ENCODE results near the gene WDR7. TPM values are rescaled to one million over a fixed set of nuclear protein-coding genes. Genes with fewer than 3 reads are reported as not detected.

The WDR7 gene
- total RNA-seq, 2 donors from 2014 or later = 51.1 to 69.1 TPM

DNA sequence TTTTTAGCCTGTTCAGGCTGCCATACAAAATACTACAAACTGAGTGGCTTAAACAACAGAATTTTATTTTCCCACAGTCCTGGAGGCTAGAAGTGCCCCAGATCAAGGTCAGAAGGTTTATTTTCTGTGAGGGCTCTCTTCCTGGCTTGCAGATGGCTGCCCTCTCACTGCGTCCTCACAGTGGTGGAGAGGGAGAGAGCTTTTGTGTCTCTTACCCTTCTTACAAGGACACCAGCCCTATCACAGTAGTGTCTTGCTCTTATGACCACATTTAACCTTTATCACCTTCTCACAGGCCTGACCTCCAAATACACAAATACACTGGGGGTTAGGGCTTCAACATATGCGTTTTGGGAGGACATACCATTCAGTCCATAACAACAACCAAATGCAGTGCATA is 11.7 kb downstream of the WDR7 start:
- Mint-ChIP-seq H3K9me3 (no peaks in the 10 kb centered on the region), H3K27ac (no peak overlapping the region), H3K27me3 (no peaks in the 10 kb centered on the region), H3K4me3 (no peak overlapping the region), H3K4me1 (ENCODE audit: low read depth in 2 of 2) (peaks cover 25 to 53% of the 10 kb centered on the region in 2 donors), H3K36me3 (peaks cover 10% of the 10 kb centered on the region)
- DNase-seq (ENCODE audit: low spot score) (no peak), ATAC-seq (no peak)

DNA sequence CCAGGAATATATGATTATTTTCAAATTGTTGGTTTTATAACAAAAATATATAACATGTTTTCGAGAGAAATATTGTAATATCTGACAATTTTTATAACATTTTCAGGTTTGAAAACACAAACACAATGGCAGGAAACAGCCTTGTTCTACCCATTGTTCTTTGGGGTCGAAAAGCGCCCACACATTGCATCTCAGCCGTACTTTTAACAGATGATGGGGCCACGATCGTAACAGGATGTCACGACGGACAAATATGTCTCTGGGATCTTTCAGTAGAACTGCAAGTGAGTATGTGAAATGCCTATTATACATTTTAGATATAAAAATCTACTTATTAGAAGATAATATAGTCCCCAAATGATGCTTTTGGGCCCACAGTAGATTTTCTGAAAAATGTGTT is 21.2 kb downstream of the WDR7 start:
- ATAC-seq = no peak

DNA sequence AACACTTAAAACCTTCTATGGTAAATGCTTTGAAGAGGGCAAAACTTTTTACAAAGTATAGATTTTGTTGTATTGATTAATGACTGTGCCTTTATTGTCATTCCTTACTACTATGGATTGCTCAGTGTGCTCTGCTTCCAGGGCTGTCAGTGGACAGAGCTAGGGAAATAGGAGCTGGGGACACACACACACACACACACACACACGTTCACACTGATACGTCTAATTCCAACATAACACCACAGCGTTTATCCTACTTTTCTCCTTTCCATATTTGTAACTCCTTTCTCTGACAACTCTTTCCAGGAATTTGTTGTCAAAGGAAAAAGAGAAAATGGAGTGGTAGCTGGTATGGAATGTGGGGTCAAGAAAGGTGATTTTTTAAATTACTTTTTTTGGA is 21.8 kb downstream of the WDR7 start:
- DNase-seq (ENCODE audit: low spot score) (no peak), ATAC-seq (no peak)
- Mint-ChIP-seq H3K36me3 (peaks cover 5% of the 10 kb centered on the region), H3K9me3 (no peaks in the 10 kb centered on the region), H3K27ac (no peak overlapping the region), H3K27me3 (no peaks in the 10 kb centered on the region), H3K4me1 (ENCODE audit: low read depth in 2 of 2) (peaks cover 17 to 26% of the 10 kb centered on the region in 2 donors), H3K4me3 (no peak overlapping the region)

More for the DNA sequence above, 21.2 kb downstream of the WDR7 start:
- Mint-ChIP-seq H3K27ac (no peak overlapping the region), H3K4me1 (ENCODE audit: low read depth in 2 of 2) (peaks cover 21 to 23% of the 10 kb centered on the region in 2 donors), H3K9me3 (no peaks in the 10 kb centered on the region), H3K4me3 (no peak overlapping the region), H3K27me3 (no peaks in the 10 kb centered on the region), H3K36me3 (no peaks in the 10 kb centered on the region)
- no peak for DNase-seq (ENCODE audit: low spot score)

- ATAC-seq (no peak), DNase-seq (ENCODE audit: low spot score) (no peak)
- H3K9me3 Mint-ChIP-seq = no peaks in the 10 kb centered on the region
- peaks cover 2 to 15% of the 10 kb centered on the region in 2 donors for H3K4me1 Mint-ChIP-seq (ENCODE audit: low read depth in 2 of 2)
- H3K36me3 Mint-ChIP-seq = peaks cover 8% of the 10 kb centered on the region
- no peaks in the 10 kb centered on the region for H3K27me3 Mint-ChIP-seq
- no peak overlapping the region for H3K27ac Mint-ChIP-seq
- no peak overlapping the region for H3K4me3 Mint-ChIP-seq
Observed at GRCh38 chr18:56676639-56677038, 25.5 kb downstream of the WDR7 start.

GRCh38 chr18:56678836-56679565 is 27.8 kb downstream of the WDR7 start:
- Mint-ChIP-seq H3K4me3 (no peak overlapping the region), H3K27me3 (no peaks in the 10 kb centered on the region), H3K4me1 (ENCODE audit: low read depth in 2 of 2) (peaks cover 0 to 12% of the 10 kb centered on the region in 2 donors), H3K27ac (no peak overlapping the region), H3K36me3 (peaks cover 8% of the 10 kb centered on the region), H3K9me3 (no peaks in the 10 kb centered on the region)
- DNase-seq (ENCODE audit: low spot score) (no peak), ATAC-seq (no peak)

DNA sequence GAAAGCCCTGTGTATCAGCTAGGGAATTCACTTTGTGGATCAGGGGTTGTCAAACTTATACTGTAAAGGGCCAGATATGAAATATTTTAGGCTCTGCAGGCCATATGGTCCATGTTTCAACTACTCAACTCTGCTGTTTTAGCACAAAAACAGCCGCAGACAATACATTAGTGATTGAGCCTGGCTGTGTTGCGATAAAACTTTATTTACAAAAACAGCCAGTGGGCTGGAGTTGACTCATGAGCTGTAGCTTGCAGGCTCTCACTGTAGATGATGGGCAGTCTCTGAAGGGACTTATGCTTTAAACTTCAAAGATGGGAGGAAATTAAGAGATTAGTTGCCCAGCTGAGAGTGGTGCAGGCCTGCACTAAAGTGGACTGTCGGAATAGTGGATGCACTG is 33.1 kb downstream of the WDR7 start:
- Mint-ChIP-seq H3K4me3 (no peak overlapping the region), H3K9me3 (no peaks in the 10 kb centered on the region), H3K36me3 (no peaks in the 10 kb centered on the region), H3K4me1 (ENCODE audit: low read depth in 2 of 2) (no peaks in the 10 kb centered on the region), H3K27me3 (no peaks in the 10 kb centered on the region), H3K27ac (no peak overlapping the region)
- no peak for DNase-seq (ENCODE audit: low spot score)
- no peak for ATAC-seq

DNA sequence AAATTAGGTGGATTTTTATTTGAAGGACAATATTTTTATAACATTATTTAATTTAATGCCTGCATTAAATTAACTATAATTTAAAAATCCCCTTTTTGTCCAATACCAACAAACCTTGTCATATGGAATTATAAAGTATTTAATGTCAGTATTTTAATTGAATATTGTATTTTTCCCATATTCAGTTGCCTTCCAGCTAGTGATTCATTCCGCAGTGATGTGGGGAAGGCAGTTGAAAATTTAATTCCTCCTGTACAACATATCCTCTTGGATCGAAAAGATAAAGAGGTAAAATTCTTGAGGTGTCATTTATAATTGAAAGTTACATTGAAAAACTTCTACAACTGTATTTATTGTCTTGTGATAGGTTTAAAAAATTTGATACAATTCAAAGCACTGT is 40.4 kb downstream of the WDR7 start:
- no peak overlapping the region for H3K4me3 Mint-ChIP-seq
- DNase-seq (ENCODE audit: low spot score) (no peak), ATAC-seq (no peak)
- H3K9me3 Mint-ChIP-seq = no peaks in the 10 kb centered on the region
- no peaks in the 10 kb centered on the region for H3K36me3 Mint-ChIP-seq
- H3K4me1 Mint-ChIP-seq (ENCODE audit: low read depth in 2 of 2) = no peaks in the 10 kb centered on the region
- H3K27ac Mint-ChIP-seq = no peak overlapping the region
- H3K27me3 Mint-ChIP-seq = no peaks in the 10 kb centered on the region

GRCh38 chr18:56696966-56697365 is 45.8 kb downstream of the WDR7 start:
- Mint-ChIP-seq H3K4me1 (ENCODE audit: low read depth in 2 of 2) (no peaks in the 10 kb centered on the region), H3K36me3 (no peaks in the 10 kb centered on the region), H3K4me3 (no peak overlapping the region), H3K27ac (no peak overlapping the region), H3K9me3 (no peaks in the 10 kb centered on the region), H3K27me3 (no peaks in the 10 kb centered on the region)
- ATAC-seq (no peak), DNase-seq (ENCODE audit: low spot score) (no peak)

GRCh38 chr18:56702946-56703345 is 51.8 kb downstream of the WDR7 start:
- DNase-seq (ENCODE audit: low spot score) (no peak), ATAC-seq (no peak)
- Mint-ChIP-seq H3K9me3 (no peaks in the 10 kb centered on the region), H3K27ac (no peak overlapping the region), H3K4me3 (no peak overlapping the region), H3K4me1 (ENCODE audit: low read depth in 2 of 2) (no peaks in the 10 kb centered on the region), H3K27me3 (no peaks in the 10 kb centered on the region), H3K36me3 (no peaks in the 10 kb centered on the region)

- DNase-seq (ENCODE audit: low spot score) = peak; percentile 58
- ATAC-seq = peak; percentile 95 to 100
- Mint-ChIP-seq H3K9me3 (no peaks in the 10 kb centered on the region), H3K27me3 (no peaks in the 10 kb centered on the region), H3K4me3 (no peak overlapping the region), H3K4me1 (ENCODE audit: low read depth in 2 of 2) (peaks cover 0 to 3% of the 10 kb centered on the region in 2 donors), H3K36me3 (no peaks in the 10 kb centered on the region), H3K27ac (no peak overlapping the region)
Observed at GRCh38 chr18:56709463-56709862, 58.3 kb downstream of the WDR7 start.

DNA sequence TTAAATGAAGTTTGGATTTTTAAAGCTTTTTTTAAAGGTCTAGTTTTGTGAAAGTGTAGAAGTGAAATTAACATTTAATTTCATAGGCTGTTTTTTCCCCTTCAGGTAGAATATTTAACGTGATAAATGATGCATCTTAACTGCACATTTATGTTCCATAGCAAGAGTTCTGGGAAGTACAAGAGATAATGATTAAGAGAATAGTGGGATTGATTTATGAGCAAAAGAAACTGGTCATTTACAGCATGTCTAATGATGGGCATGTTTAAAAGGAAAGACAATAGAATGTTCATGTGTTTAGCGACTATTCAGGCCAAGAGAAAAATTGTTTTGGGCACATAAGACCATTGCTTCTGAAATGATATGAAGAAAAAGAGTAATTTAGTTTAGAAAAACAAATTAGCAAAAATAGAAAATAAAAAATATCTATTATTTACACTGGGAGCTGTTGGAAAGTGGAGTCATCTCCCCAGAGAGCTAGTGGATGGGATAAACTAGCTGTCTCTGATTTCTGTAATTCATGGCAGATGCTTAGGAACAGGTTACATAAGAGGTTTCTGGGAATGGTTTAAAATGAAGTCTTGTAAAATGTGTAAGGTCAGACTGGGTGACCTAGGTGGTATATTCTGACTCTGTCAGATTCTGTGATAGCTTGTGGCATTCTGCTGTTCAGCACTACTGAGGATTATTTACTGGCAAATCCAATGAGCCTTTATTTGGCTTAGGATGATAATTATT is 60.7 kb downstream of the WDR7 start:
- Mint-ChIP-seq H3K4me1 (ENCODE audit: low read depth in 2 of 2) (peaks cover 10 to 11% of the 10 kb centered on the region in 2 donors), H3K27ac (no peak overlapping the region), H3K27me3 (no peaks in the 10 kb centered on the region), H3K4me3 (no peak overlapping the region), H3K9me3 (no peaks in the 10 kb centered on the region), H3K36me3 (no peaks in the 10 kb centered on the region)
- no peak for ATAC-seq
- DNase-seq (ENCODE audit: low spot score) = no peak

DNA sequence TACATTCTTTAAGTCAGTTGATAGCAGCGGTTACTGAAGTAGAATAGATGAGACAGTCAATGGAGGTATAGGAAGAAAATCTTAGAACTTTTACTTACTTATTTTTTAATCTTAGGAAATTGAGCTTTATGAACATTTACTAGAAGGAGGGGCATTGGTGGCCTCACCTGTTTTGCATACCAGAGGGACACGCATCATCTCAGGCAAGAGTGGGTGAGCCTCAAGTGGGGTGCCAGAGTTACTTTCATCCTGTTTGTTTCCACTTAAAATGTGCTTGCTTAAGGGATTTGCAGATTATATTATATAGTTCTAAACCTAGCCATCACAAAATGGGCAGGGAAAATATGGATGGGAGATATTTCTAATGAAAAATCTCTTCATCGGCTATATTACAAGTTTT is 61.6 kb downstream of the WDR7 start:
- no peaks in the 10 kb centered on the region for H3K36me3 Mint-ChIP-seq
- ATAC-seq (no peak), DNase-seq (ENCODE audit: low spot score) (no peak)
- no peaks in the 10 kb centered on the region for H3K27me3 Mint-ChIP-seq
- H3K27ac Mint-ChIP-seq = no peak overlapping the region
- peaks cover 14 to 18% of the 10 kb centered on the region in 2 donors for H3K4me1 Mint-ChIP-seq (ENCODE audit: low read depth in 2 of 2)
- H3K4me3 Mint-ChIP-seq = no peak overlapping the region
- no peaks in the 10 kb centered on the region for H3K9me3 Mint-ChIP-seq

DNA sequence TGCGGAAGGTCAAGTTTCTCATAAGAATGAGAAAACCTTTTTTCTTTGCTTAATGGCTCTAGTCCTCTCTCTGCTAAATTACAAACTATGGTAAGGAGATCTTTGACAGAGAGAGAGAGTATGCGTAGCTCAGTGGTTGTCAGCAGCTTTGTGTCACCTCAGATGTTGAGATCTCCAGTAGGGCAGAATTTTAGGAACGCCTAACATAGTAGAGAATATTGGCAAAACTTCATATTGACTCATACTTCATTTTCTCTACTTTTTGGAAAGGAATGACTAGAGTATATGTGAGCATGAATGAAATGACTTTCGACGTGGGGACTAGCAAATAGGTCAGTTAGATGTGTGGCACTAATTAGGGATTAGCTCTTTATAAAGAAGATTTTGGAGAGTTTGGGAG is 64.0 kb downstream of the WDR7 start:
- Mint-ChIP-seq H3K27me3 (no peaks in the 10 kb centered on the region), H3K27ac (no peak overlapping the region), H3K4me3 (no peak overlapping the region), H3K9me3 (no peaks in the 10 kb centered on the region), H3K36me3 (no peaks in the 10 kb centered on the region), H3K4me1 (ENCODE audit: low read depth in 2 of 2) (peaks cover 10 to 18% of the 10 kb centered on the region in 2 donors)
- DNase-seq (ENCODE audit: low spot score) = no peak
- ATAC-seq = no peak

GRCh38 chr18:56716692-56717146 is 65.6 kb downstream of the WDR7 start:
- Mint-ChIP-seq H3K4me1 (ENCODE audit: low read depth in 2 of 2) (peaks cover 10 to 18% of the 10 kb centered on the region in 2 donors), H3K9me3 (no peaks in the 10 kb centered on the region), H3K4me3 (no peak overlapping the region), H3K27me3 (no peaks in the 10 kb centered on the region), H3K27ac (no peak overlapping the region), H3K36me3 (no peaks in the 10 kb centered on the region)
- DNase-seq (ENCODE audit: low spot score) (no peak), ATAC-seq (peak in 1 of 2 donors; percentile 76)
